Gastroesophageal sphincter (tissue), 4 donors: ENCODE results near the gene DYNLT2. TPM values are rescaled to one million over a fixed set of nuclear protein-coding genes. Genes with fewer than 3 reads are reported as not detected.

Experiments used
- ATAC-seq: fragments of 150-250 bp; one replicate; pipeline ENCODE4 v1.9.1; 2016; ENCODE audit warnings: mild to moderate bottlenecking, moderate library complexity
- H3K27ac ChIP-seq, 4 donors: fragments of 200-600 bp; sonication (generic) in 3 of 4; 1 replicate in 3 of 4; 2 replicates in 1 of 4; pipeline ENCODE4 v1.5.1; 2016 to 2019
- H3K27me3 ChIP-seq: fragments of 200-600 bp; sonication (generic); one replicate; pipeline ENCODE4 v1.5.1; 2019
- H3K36me3 ChIP-seq, 2 donors: fragments of 200-600 bp; sonication (generic); one replicate each; pipeline ENCODE4 v1.5.1; 2019; ENCODE audit warnings: control low read depth in 1 of 2
- H3K4me1 ChIP-seq, 3 donors: fragments of 200-600 bp; sonication (generic); 1 replicate in 2 of 3; 2 replicates in 1 of 3; pipeline ENCODE4 v1.5.1; 2016 to 2019; ENCODE audit warnings: control low read depth in 2 of 3
- H3K4me3 ChIP-seq, 2 donors: fragments of 200-600 bp; sonication (generic); one replicate each; pipeline ENCODE4 v1.5.1; 2019; ENCODE audit warnings: mild to moderate bottlenecking in 1 of 2, moderate library complexity in 1 of 2
- H3K9me3 ChIP-seq, 3 donors: fragments of 200-600 bp; sonication (generic); one replicate each; pipeline ENCODE4 v1.5.1; 2017 to 2019; ENCODE audit warnings: control low read depth in 2 of 3
- CTCF ChIP-seq, 4 experiments: fragments of 200-600 bp in 2 of 4; fragments of 450-650 bp in 2 of 4; sonication (generic) in 1 of 4; IDR thresholded peaks; one replicate each; pipeline ENCODE4 v1.5.1; 2017 to 2019; ENCODE audit warnings: antibody characterized with exemption in 4 of 4, mild to moderate bottlenecking in 2 of 4, moderate library complexity in 2 of 4
- EP300 ChIP-seq: sonication (generic); formaldehyde crosslinking; IDR thresholded peaks from one replicate; pipeline ENCODE4 v1.6.1; 2017; ENCODE audit warnings: antibody characterized with exemption, mild to moderate bottlenecking
- POLR2A ChIP-seq, 2 donors: fragments of 450-650 bp; IDR thresholded peaks; one replicate each; pipeline ENCODE4 v1.6.1; 2017; ENCODE audit warnings: antibody characterized with exemption in 2 of 2, mild to moderate bottlenecking in 2 of 2, moderate library complexity in 1 of 2
- POLR2AphosphoS5 ChIP-seq: sonication (generic); formaldehyde crosslinking; IDR thresholded peaks from one replicate; pipeline ENCODE4 v1.6.1; 2017; ENCODE audit warnings: antibody characterized with exemption
- WGBS, 2 donors: methylation state at CpG; one replicate each; pipeline ENCODE4 v1.1.5; 2018; ENCODE audit warnings: low coverage in 1 of 2; 5-methylcytosine and 5-hydroxymethylcytosine counted together
- total RNA-seq, 4 donors: library from RNA; depleted of rRNA; stranded (reverse); fragments of >200 nt; gene quantifications; one replicate each; pipeline ENCODE4 v1.1.0, GENCODE V29; 2016

The DYNLT2 gene
- total RNA-seq, result 1 to 10 TPM in 3 of 4 donors, under 1 TPM in 1; 0.74 to 3.1 (median 1.4) TPM

GRCh38 chr6:169751242-169752073 lies at the start of gene DYNLT2, which contains the start of gene ERMARD:
DYNLT2 (minus strand) TSS chr6:169751572; CDS start chr6:169751458, 114 bp downstream.
ERMARD (plus strand) TSS chr6:169751622; CDS start chr6:169751658, 36 bp downstream.
- Histone ChIP-seq H3K9me3 (no peaks in the 10 kb centered on the region), H3K27me3 (no peaks in the 10 kb centered on the region), H3K36me3 (peaks cover 0 to under 1% of the 10 kb centered on the region in 2 donors), H3K4me3 (peak within 1 kb of the TSS; percentile 67 to 76), H3K27ac (peak within 1 kb of the TSS; percentile 90 to 98 (median 96)), H3K4me1 (peaks cover 7 to 28% (median 9%) of the 10 kb centered on the region in 3 donors)
- WGBS, 2 donors, result 0% methylated on average over 4 to 5 of the region's 90 CpGs
- TF ChIP-seq CTCF (IDR thresholded peaks at IDR 0.05), result peak in 3 of 4 experiments; percentile 36 to 56 (median 40)
- TF ChIP-seq POLR2AphosphoS5, result peak; percentile 96
- TF ChIP-seq EP300, result no peak
- peak; percentile 82 to 85 for TF ChIP-seq POLR2A (IDR thresholded peaks at IDR 0.05)
- ATAC-seq, result peak; percentile 99

GRCh38 chr6:169800668-169801395 lies 49.5 kb upstream of the DYNLT2 start:
- H3K27me3 ChIP-seq, result peaks cover 21% of the 10 kb centered on the region

GRCh38 chr6:169800116-169800667 lies 48.8 kb upstream of the DYNLT2 start:
- WGBS, 2 donors, result 62 to 73% methylated on average over 2 to 6 of the region's 9 CpGs
- Histone ChIP-seq H3K4me1 (peaks cover 0 to 17% (median 7%) of the 10 kb centered on the region in 3 donors), H3K27me3 (peaks cover 17% of the 10 kb centered on the region), H3K9me3 (no peaks in the 10 kb centered on the region), H3K36me3 (no peaks in the 10 kb centered on the region), H3K4me3 (no peak overlapping the region), H3K27ac (peak overlapping the region in 3 of 4 donors; percentile 17 to 37 (median 31))
- no peak for TF ChIP-seq POLR2A (IDR thresholded peaks at IDR 0.05)
- no peak for TF ChIP-seq CTCF (IDR thresholded peaks at IDR 0.05)
- TF ChIP-seq EP300, result no peak
- TF ChIP-seq POLR2AphosphoS5, result no peak
- peak; percentile 74 for ATAC-seq

More at GRCh38 chr6:169800668-169801395, 49.5 kb upstream of the DYNLT2 start:
- peaks cover 0 to 17% (median 7%) of the 10 kb centered on the region in 3 donors for H3K4me1 ChIP-seq
- no peaks in the 10 kb centered on the region for H3K36me3 ChIP-seq
- 47 to 60% methylated on average over 4 to 7 of the region's 13 CpGs for WGBS, 2 donors
- TF ChIP-seq POLR2A (IDR thresholded peaks at IDR 0.05) (no peak), POLR2AphosphoS5 (no peak), CTCF (IDR thresholded peaks at IDR 0.05) (no peak), EP300 (no peak)
- peak overlapping the region in 3 of 4 donors; percentile 17 to 37 (median 31) for H3K27ac ChIP-seq
- no peaks in the 10 kb centered on the region for H3K9me3 ChIP-seq
- no peak overlapping the region for H3K4me3 ChIP-seq
- peak; percentile 78 for ATAC-seq

- TF ChIP-seq EP300 (no peak), POLR2A (IDR thresholded peaks at IDR 0.05) (no peak), POLR2AphosphoS5 (no peak), CTCF (IDR thresholded peaks at IDR 0.05) (no peak)
- H3K27me3 ChIP-seq, result peaks cover 10% of the 10 kb centered on the region
- peaks cover 0 to 17% (median 7%) of the 10 kb centered on the region in 3 donors for H3K4me1 ChIP-seq
- ATAC-seq, result no peak
- H3K27ac ChIP-seq, result no peak overlapping the region
- no peaks in the 10 kb centered on the region for H3K9me3 ChIP-seq
- H3K4me3 ChIP-seq, result no peak overlapping the region
- 65 to 78% methylated on average over 3 to 7 of the region's 7 CpGs for WGBS, 2 donors
- H3K36me3 ChIP-seq, result no peaks in the 10 kb centered on the region
These were observed 48.1 kb upstream of the DYNLT2 start for GRCh38 chr6:169799474-169799926.
